Endothelial cell of umbilical vein (primary cell): ENCODE measurements around the gene SNCB. TPM values are rescaled to one million over a fixed set of nuclear protein-coding genes. Genes with fewer than 3 reads are reported as not detected.

Source experiments
- BruUV-seq: library from RNA; stranded (reverse); fragments of 400-500 nt; replicated peaks from 2 replicates; lab custom pipeline; 2021; lab: Mats Ljungman, UMichigan
- CTCF ChIA-PET: fragments of 300-600, 350-600 bp; sonication (Branson Sonifier 250); formaldehyde crosslinking; loops from one replicate; lab custom pipeline; 2021; ENCODE audit warnings: antibody characterized with exemption, inconsistent platforms; lab: Charles Lee
- POLR2A ChIA-PET: fragments of 300-600, 350-600 bp; sonication (Branson Sonifier 250); formaldehyde crosslinking; loops from one replicate; lab custom pipeline; 2021; ENCODE audit warnings: antibody characterized with exemption, inconsistent platforms; lab: Charles Lee
- DNase-seq: peaks from one replicate; pipeline ENCODE4 v3.0.0-alpha.2; 2011; ENCODE audit warnings: low read depth, low spot score
- FAIRE-seq: peaks from 2 replicates; lab custom pipeline; 2011; peaks lifted over from hg19 to GRCh38; lab: Jason Lieb, UNC
- H2AFZ ChIP-seq: 2 replicates; pipeline ENCODE4 v1.6.0; 2012; ENCODE audit warnings: low read depth, low read length, control low read depth, inconsistent platforms
- H3K27ac ChIP-seq: 2 replicates; pipeline ENCODE4 v1.5.1; 2011; ENCODE audit warnings: low read depth, mild to moderate bottlenecking, control low read depth, low read length, moderate library complexity; ENCODE audit not compliant: insufficient read depth
- H3K27me3 ChIP-seq, 2 experiments: 2 replicates each; pipeline versions ENCODE4 v1.6.0 to v1.6.1; 2011; ENCODE audit warnings: low read length in 2 of 2, mixed read lengths in 1 of 2; ENCODE audit not compliant: control insufficient read depth in 2 of 2, insufficient read depth in 2 of 2
- H3K36me3 ChIP-seq, 2 experiments: 2 replicates in 1 of 2; 3 replicates in 1 of 2; pipeline ENCODE4 v1.5.1; 2011; ENCODE audit warnings: low read length in 2 of 2, mild to moderate bottlenecking in 1 of 2, moderate library complexity in 1 of 2; ENCODE audit not compliant: control insufficient read depth in 2 of 2, insufficient read depth in 2 of 2; ENCODE audit errors: extremely low read depth in 1 of 2
- H3K4me1 ChIP-seq: 3 replicates; pipeline ENCODE4 v1.5.1; 2011; ENCODE audit warnings: mild to moderate bottlenecking, low read length; ENCODE audit not compliant: control insufficient read depth, insufficient read depth; ENCODE audit errors: extremely low read depth
- H3K4me2 ChIP-seq: 2 replicates; pipeline ENCODE4 v1.6.1; 2011; ENCODE audit warnings: low read length, control low read depth, mixed read lengths; ENCODE audit not compliant: insufficient read depth
- H3K4me3 ChIP-seq, 3 experiments: fragments of 200-600 bp in 1 of 3; sonication (generic), shearing (Covaris generic) in 1 of 3; replicated peaks in 1 of 3; 2 replicates each; pipeline ENCODE4 v1.5.1; 2011 to 2016; ENCODE audit warnings: control low read depth in 3 of 3, low read length in 3 of 3, mild to moderate bottlenecking in 2 of 3, inconsistent platforms in 1 of 3, low read depth in 1 of 3, moderate library complexity in 1 of 3; ENCODE audit not compliant: insufficient read depth in 1 of 3
- H3K79me2 ChIP-seq: 2 replicates; pipeline ENCODE4 v1.6.0; 2012; ENCODE audit warnings: low read length, inconsistent platforms; ENCODE audit not compliant: control insufficient read depth, insufficient read depth
- H3K9ac ChIP-seq: replicated peaks from 2 replicates; pipeline ENCODE3; 2011; ENCODE audit warnings: low read length, control low read depth; ENCODE audit not compliant: insufficient read depth; ENCODE audit errors: extremely low read depth
- H3K9me1 ChIP-seq: replicated peaks from 3 replicates; pipeline ENCODE4 v1.6.0; 2011; ENCODE audit warnings: mild to moderate bottlenecking, low read length; ENCODE audit not compliant: control insufficient read depth, insufficient read depth; ENCODE audit errors: extremely low read depth
- H3K9me3 ChIP-seq: replicated peaks from 2 replicates; pipeline ENCODE4 v1.5.1; 2012; ENCODE audit warnings: low read length, inconsistent platforms; ENCODE audit not compliant: control insufficient read depth, insufficient read depth
- H4K20me1 ChIP-seq: replicated peaks from 2 replicates; pipeline ENCODE3; 2011; ENCODE audit warnings: mild to moderate bottlenecking, low read length; ENCODE audit not compliant: control insufficient read depth, insufficient read depth; ENCODE audit errors: extremely low read depth
- CTCF ChIP-seq, 2 donors: IDR thresholded peaks; 1 replicate in 1 of 2; 2 replicates in 1 of 2; pipeline ENCODE4 v1.5.1; 2011; ENCODE audit warnings: low read length in 2 of 2, mild to moderate bottlenecking in 2 of 2, moderate library complexity in 2 of 2, control low read depth in 1 of 2, inconsistent platforms in 1 of 2, low read depth in 1 of 2; ENCODE audit not compliant: insufficient read depth in 1 of 2; ENCODE audit errors: extremely low read depth in 1 of 2
- EZH2 ChIP-seq: IDR thresholded peaks from 2 replicates; pipeline ENCODE4 v1.6.1; 2012; ENCODE audit warnings: borderline replicate concordance, low read depth, mild to moderate bottlenecking, moderate library complexity, low read length, inconsistent platforms; ENCODE audit not compliant: severe bottlenecking
- FOS ChIP-seq: IDR thresholded peaks from 2 replicates; pipeline ENCODE4 v1.6.1; 2011; ENCODE audit warnings: mild to moderate bottlenecking, low read length, moderate library complexity, borderline replicate concordance; ENCODE audit not compliant: insufficient read depth
- GATA2 ChIP-seq: IDR thresholded peaks from 2 replicates; pipeline ENCODE4 v1.7.0; 2011; ENCODE audit warnings: low read depth, mild to moderate bottlenecking, moderate library complexity, mixed read lengths, low read length; ENCODE audit not compliant: insufficient read length, insufficient read depth
- JUN ChIP-seq: IDR thresholded peaks from 2 replicates; pipeline ENCODE4 v1.6.1; 2011; ENCODE audit warnings: borderline replicate concordance, low read depth; ENCODE audit not compliant: insufficient read length, insufficient read depth
- MYC ChIP-seq: IDR thresholded peaks from one replicate; pipeline ENCODE4 v1.6.1; 2011; ENCODE audit warnings: mild to moderate bottlenecking, low read depth, low read length
- POLR2A ChIP-seq: IDR thresholded peaks from 2 replicates; pipeline ENCODE4 v1.6.1; 2012; ENCODE audit warnings: low read depth, mild to moderate bottlenecking, control low read depth, low read length
- POLR2AphosphoS5 ChIP-seq: IDR thresholded peaks from 2 replicates; pipeline ENCODE4 v1.6.1; 2012; ENCODE audit warnings: low read depth, mild to moderate bottlenecking, control low read depth, low read length, moderate library complexity; ENCODE audit not compliant: insufficient read depth
- dilution Hi-C: fragments of 300-500 bp; cut with MboI; formaldehyde crosslinking; loops from one replicate; pipeline ENCODE4 v1.15.0; 2019; ENCODE audit warnings: low sequenced_read_pairs; ENCODE audit not compliant: extremely low pct_ligation_motif_present
- intact Hi-C: fragments of 100-400 bp; cut with micrococcal nuclease; formaldehyde crosslinking; loops from one replicate; pipeline ENCODE4 v1.10.0; 2022
- polyA plus RNA-seq, 4 experiments: library from polyadenylated mRNA; depleted of rRNA in 3 of 4; stranded (reverse) in 3 of 4; unstranded in 1 of 4; fragments of >200 nt; gene quantifications; 2 replicates each; pipeline versions ENCODE4 v1.2.1 to v1.2.3, GENCODE V29; 2011 to 2012; ENCODE audit warnings: missing spikeins in 1 of 4
- total RNA-seq: library from RNA; stranded (reverse); gene quantifications from 2 replicates; pipeline ENCODE4 v1.2.3, GENCODE V29; 2021
- TF ChIP-seq, protein P1 (sequence below): IDR thresholded peaks from 2 replicates; pipeline ENCODE4 v1.6.1; 2011; ENCODE audit not compliant: insufficient read depth, insufficient read length

SNCB gene
- total and polyA plus RNA-seq, 2 donors (not counting 3 experiments of a cell fraction or from before 2014, with no cell fraction given): 0.08 TPM; not detected in 1

DNA sequence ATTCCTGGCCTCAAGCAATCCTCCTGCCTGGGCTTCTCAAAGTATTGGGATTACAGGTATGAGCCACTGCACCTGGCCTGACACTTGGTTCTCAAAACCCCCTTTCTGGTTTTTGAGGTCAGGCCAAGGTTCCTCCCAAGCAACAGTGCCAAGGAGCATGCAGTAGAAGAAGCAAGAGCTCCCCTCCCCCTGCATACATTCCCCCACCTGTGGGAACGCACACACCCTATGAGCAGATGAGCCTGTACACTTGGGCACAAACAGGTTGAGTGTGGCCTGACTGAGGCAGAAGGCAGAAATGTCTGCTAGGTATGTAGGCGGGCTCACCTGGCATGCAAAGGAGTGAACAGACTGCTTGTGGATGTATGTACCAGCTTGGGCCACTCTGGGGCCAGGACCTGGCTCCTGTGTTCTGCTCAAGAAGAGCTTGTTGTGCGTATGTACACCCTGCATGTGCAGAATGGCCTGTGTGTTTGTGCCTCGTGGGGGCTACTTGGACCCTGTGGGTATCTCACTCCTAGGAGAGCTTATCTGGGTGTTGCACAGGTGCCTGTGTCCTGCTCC lies 22.1 kb downstream of the SNCB start:
- Histone ChIP-seq H3K4me2 (no peak overlapping the region), H3K9me3 (no peaks in the 10 kb centered on the region), H4K20me1 (no peaks in the 10 kb centered on the region), H3K9ac (no peak overlapping the region), H3K9me1 (no peaks in the 10 kb centered on the region), H3K4me1 (peaks cover 2% of the 10 kb centered on the region), H2AFZ (no peak overlapping the region), H3K27ac (no peak overlapping the region), H3K27me3 (no peaks in the 10 kb centered on the region), H3K79me2 (no peaks in the 10 kb centered on the region), H3K36me3 (no peaks in the 10 kb centered on the region), H3K4me3 (no peak overlapping the region)
- DNase-seq (no peak), FAIRE-seq (no peak)
- intact Hi-C loops: no loop called here
- no TSS peak for BruUV-seq
- dilution Hi-C loops: no loop called here
- ChIA-PET POLR2A (interaction anchor here (0.6 kb wide), 1 partner anchor 13 kb away, joined by 6 read pairs; no protein-coding TSS in a partner anchor), CTCF (interaction anchor here (1.0 to 2.4 kb wide), 3 partner anchors 9 to 14 kb away, joined by 3 to 9 read pairs (median 4); no protein-coding TSS in a partner anchor)
- TF ChIP-seq GATA2 (no peak), FOS (no peak), CTCF (IDR thresholded peaks at IDR 0.05; ENCODE audit: extremely low read depth in 1 of 2, insufficient read depth in 1 of 2, low read depth in 1 of 2, low read length in 2 of 2) (no peak), EZH2 (no peak), POLR2A (no peak), POLR2AphosphoS5 (no peak), MYC (no peak), JUN (no peak)
- TF ChIP-seq, protein P1, sequence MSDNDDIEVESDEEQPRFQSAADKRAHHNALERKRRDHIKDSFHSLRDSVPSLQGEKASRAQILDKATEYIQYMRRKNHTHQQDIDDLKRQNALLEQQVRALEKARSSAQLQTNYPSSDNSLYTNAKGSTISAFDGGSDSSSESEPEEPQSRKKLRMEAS: no peak
